HG02943 (cell line): ENCODE measurements around the gene MYBBP1A.
"Not testable (repeated sequence)": the region's sequence is repeated elsewhere in the genome, so short reads cannot be mapped to it uniquely, and the experiment has no call there.

Source experiments
- ATAC-seq: cut with Tn5 transposase; IDR thresholded peaks from one replicate; pipeline ENCODE4 v1.9.1; 2021; ENCODE audit warnings: mild to moderate bottlenecking, low read depth, moderate library complexity; ENCODE audit not compliant: unreplicated experiment

MYBBP1A gene

DNA sequence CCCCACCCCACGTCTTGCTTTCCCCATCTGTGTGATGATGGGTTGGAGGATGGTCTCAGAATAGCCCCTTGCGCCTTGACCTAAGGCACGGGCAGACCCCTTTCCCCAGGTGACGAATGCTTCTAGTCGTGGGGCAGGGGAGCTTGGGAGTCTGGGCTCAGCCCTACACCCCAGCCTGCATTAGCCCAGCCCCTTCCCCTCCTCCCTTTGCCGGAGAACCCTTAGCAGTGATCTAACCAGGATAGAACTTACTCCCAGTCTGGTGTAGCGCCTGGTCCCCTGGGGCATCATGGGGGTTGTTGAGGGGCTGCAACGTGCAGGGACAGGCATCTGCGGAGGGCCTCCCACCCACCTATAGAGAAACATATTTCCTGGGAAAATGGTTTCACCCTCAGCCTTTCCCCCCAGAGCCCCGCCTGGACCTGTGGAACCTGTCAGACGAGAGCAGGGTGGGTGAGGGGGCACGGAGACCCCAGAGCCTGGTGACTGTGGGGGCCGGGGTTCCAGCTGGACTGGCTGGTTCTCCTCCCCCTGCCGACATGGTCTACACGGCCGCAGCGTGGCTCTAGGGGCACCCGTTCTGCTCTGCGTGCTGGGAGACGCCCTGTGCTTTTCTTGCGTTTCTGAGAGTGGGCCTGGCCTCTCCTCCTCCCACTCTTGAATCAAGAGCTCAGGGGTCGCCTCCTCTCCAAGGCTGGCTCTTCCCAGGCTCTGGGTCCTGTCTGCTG lies 33.9 kb upstream of the MYBBP1A start:
- no peak for ATAC-seq

DNA sequence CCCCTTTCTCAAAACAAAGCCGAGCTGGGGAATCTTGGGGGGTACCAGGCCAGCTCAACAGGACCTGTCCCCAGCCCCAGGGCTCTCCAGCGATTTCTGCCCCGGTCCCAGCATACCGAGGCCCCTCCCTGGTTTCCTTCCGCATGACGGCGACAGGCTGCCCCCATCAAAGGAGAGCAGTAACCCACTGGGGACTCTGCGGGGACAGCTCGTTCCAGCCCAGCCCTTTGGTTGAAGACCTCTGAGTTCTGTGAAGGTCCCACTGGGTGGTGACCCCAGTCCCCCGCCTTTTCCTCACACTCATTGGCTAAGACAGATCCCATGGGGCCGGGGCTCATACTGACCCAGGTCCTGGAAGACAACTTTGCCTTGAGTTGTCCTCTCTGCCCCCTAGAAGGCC lies 33.2 kb upstream of the MYBBP1A start:
- ATAC-seq, result no peak

DNA sequence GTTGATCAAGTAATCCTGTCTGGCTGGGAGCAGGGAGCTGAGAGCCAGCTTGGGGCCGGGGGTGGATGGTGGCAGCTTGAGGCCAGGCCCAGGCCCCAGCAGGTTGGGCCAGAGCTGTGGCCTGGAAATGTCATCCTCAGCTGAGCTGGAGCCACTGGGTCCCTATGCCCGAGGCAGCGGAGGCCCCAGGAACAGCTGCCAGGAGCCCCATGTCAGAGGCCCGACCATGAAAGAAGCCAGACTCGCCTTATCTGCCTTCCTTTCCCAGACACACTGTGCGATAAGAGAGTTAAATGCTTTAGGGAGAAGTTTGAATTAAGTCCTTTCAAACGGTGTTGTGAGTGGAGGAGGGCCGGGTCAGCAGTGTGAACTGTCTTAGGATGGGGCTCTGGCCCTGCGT lies 32.6 kb upstream of the MYBBP1A start:
- no peak for ATAC-seq

DNA sequence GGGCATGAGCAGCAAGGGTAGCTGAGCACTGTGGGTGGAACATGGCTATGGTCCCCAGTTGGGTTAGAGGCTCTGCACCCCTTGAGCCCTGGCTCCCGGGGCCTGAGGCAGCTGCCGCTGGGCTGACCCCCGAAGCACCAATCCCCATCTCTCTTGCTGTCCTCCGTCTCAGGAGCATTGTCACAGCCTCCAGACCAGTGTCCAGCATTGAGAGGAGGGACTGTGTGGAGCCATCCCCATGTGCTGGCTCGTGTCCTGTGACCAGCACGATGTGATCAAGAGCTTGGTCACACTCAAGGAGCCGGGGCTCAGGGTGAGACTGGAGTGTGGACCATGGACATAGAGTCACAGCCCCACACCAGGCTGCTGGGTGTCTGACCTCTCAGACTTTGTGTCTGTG lies 32.0 kb upstream of the MYBBP1A start:
- ATAC-seq, result no peak

DNA sequence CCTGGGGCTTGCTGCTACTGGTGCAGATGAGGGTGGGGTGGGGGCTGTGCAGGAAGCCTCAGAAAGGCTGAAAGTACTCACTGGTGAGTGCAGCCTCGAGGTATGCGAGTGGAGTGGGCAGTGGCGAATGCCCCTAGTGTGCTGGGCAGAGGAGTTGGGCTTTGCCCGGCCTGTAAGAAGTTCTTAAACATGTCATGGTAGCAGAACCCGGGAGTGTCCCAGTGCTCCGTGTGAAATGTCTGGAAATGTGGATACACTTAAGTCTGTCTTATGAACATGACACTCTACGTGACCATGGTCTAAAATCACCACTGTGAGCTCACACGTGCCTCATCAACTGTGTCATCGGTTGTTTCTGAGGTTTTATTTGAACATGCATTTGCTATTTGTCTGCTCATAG lies 30.9 kb upstream of the MYBBP1A start:
- no peak for ATAC-seq

DNA sequence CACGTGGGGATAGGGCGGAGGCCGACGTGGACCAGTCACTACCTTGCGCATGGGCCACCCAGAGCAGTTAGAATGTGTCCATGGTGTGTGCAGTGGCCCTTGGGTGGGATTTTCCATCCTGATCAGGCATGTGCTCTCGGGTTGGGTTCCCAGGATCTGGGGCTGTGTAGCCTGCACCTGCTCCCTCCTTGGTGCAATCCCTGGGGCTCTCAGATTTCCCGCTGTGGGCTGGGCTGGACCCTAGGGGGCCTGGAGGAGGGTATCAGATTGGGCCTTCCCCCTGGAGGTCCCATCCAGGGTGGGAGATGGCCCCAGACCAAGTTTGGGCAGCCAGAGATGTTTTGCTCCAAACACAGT lies 30.4 kb upstream of the MYBBP1A start:
- no peak for ATAC-seq

DNA sequence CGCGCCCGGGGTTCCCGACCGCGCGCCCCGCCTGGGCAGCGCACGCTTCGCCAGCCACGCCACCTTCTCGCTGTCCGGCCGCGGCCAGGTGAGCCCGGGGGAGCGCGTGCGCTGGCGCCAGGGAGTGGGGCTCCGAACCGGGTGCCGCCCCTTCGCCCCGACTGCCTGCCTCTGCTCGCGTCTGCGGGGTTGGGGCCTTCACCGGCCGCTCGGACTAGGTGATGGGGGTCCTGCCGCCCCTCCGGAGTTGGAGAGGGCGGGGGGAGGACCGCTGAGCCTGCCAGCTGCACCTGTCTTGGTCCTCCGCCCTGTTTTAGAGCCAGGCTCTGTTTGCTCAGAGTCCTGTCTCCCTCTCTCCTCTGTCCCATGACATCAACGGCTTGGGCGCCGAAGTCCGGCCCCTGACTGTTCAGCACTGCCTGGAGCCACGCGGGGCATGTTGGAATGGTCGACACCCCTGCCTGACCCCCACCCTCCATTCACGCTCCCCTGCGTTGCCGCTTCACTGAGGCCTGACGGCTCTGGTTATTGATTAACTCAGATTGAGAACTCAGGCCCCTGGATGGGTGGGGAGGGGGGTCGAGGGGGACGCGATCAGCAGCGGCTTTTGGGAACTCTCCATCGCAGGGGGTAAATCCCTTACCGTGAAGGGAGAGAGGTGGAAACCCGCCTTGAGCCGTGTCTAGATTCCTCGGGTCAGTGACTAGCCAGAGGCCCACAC lies 29.9 kb upstream of the MYBBP1A start:
- no peak for ATAC-seq

DNA sequence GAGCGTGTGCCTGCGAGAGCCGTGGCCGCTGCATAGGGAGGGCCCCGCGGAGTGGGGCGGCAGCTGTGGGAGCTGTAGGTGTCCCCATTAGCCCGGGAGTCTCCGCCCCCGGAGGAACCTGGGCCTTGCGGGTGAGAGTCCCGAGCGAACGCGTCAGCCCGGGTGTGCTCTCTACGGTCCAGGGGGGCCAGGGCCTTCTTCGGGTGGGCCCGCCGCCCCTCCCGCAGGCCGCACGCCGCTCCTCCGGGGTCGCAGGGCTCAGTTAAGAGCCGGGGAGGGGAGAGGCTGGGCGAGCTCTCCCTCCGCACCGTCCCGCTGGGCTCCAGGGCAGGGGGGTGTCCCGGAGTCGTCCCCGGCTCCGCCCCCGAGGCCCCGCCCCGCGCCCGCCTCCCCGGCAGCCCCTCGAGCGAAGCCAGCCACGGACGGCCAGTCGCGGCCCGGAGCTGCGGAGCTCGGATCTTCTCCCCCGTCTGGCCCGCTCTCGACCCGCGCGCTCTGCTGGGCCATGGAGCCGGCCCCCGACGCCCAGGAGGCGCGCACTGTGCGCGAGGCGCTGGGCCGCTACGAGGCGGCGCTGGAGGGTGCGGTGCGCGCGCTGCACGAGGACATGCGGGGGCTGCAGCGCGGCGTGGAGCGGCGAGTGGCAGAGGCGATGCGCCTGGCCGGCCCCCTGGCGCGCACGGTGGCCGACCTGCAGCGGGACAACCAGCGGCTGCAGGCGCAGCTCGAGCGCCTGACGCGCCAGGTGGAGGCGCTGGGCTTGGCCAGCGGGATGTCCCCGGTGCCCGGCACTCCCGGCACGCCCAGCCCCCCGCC lies 29.1 kb upstream of the MYBBP1A start, which contains the start of gene SMTNL2:
Gene SMTNL2 (plus strand): TSS at position 429 of the 816 bp plus-strand sequence. CDS start 77 bp downstream, at position 506.
- ATAC-seq, result no peak

DNA sequence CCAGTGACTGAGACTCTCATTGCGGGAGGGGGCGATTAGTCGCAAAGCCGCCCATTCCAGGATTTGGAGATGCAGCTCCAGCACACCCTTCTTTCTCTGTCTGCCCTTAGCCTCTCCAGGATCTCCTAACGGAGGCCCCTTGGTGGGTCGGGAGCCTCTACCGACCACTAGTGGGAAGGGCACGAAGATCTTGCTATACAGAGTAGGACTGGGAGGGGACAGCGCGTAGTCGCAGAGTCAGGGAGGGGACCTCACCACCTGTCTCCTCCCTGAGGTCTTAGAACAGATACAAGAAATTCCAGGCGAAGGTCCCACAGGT lies 28.6 kb upstream of the MYBBP1A start:
- no peak for ATAC-seq

DNA sequence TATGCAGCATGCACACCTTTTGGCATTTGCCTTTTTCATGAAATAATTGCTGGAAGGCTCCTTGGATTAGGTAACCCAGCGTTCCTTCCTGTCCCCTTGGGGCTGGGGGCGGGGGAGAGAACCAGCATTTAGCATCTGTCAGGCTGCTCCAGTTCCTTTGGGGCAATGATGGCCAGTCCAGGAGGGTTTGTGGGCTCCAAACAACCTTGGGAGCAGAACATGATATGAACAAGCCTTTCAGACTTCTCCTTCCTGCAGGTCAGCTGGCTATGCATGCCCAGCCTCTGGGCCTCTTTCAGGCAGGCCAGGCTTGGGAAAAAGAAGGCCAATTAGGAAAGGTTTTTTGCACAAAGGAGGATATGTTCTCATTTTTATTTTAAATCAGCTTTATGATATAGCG lies 28.0 kb upstream of the MYBBP1A start:
- ATAC-seq, result no peak

DNA sequence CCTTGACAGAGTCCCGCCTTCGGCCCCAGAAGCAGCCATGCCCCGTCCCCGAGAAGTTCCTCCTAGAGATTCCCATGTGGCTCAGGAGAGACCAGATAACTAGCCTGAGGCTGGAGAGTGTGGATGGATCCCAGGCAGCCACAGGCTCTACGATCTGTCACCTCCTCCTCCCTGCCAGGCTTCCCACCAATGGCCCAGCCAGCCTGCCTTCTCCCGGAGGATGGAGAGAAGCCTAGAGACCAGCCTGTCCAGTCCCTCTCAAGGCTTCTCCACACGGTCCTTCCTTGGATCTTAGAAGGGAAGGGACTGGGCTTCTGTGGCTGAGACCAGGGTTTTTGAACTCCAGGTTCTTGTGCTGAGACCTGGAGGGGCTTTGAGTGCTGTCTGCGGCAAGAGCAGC lies 27.5 kb upstream of the MYBBP1A start:
- ATAC-seq, result no peak

DNA sequence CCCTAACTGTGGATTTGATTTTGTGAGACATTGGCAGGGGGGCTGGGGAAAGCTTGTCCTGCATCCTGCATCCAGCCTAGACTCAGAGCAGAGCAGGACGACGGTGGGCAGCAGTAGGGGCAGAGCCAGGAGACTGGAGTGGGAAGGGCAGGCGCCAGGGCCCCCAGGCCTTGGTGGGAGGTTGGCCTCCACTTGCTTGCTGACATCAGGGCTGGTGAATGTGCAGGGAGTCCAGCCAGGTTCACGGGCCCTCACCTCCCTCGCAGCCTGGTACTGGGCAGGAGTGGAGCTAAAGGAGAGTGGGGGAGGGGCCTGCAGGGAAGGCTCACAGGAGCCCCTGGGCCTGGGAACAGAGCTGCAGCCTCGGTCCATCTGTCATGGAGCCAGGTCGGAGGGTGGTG lies 26.9 kb upstream of the MYBBP1A start:
- ATAC-seq, result no peak

DNA sequence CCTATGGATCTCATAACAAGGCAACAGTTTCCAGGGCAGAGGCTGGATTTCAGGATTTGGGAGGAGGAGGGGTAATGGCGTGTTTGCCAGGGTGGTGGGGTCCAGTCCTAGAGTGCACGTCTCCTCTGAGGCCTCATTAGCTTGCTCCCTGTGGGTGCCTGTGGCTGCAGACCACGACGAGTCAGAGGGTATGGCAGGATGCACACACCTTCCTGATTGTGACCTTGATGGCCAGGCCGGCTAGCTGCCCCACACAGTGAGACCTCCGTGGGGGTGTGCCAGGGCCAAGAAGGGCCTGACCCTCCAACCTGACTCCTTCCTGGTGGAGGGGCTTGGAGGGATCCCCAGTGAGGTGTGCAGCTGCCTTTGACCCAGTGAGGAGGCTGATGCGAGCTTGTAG lies 25.1 kb upstream of the MYBBP1A start:
- no peak for ATAC-seq

DNA sequence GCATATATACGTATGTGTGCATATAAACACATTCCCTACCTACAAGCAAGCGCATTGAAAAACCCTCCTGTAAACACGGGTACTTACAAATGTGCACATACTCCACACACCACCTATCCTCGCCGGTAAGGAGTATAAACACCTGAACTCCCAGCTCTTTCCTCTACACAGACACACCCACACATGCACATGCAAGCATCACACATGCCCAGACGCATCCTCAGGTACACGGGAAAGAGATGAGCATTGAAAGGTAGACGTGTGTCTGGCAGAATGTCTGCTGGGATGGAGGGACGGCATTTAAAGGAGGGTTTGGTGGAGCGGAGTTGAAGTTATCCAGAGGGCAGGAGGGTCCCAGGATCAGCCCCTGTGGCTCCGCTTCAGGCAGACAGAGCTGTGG lies 24.5 kb upstream of the MYBBP1A start:
- ATAC-seq, result no peak

DNA sequence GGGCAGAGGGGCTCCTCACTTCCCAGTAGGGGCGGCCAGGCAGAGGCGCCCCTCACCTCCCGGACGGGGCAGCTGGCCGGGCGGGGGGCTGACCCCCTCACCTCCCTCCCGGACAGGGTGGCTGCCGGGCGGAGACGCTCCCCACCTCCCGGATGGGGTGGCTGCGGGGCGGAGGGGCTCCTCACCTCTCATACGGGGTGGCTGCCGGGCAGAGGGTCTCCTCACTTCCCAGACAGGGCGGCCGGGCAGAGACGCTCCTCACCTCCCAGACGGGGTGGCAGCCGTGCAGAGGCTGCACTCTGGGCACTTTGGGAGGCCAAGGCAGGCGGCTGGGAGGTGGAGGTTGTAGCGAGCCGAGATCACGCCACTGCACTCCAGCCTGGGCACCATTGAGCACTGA lies 23.2 kb upstream of the MYBBP1A start:
- not testable (repeated sequence) for ATAC-seq

DNA sequence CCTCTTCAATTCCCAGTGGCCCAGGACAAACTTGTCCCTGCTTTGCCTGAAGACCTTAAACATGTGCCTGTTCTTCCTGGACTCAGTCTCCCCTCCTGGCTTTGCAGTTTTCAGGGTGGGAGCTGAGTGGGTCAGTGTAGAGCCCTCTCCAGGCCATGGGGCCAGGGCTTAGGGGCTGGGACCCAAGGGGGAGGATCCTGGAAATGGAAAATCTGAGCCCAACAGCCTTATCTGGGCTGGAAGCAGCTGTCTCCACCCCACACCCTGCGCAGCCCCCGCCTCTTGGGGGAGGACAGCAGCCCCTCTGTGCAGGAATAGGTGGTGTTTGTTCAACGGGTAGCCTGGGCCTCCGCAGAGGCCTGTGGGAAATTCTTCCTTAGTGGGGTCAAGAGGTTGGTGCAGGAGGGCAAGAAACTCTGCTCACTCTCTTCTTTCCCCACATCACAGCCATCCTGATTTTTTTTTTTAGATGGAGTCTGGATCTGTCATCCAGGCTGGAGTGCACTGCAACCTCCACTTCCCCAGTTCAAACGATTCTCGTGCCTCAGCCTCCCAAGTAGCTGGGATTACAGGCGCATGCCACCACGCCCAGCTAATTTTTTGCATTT lies 22.3 kb upstream of the MYBBP1A start:
- ATAC-seq, result no peak

DNA sequence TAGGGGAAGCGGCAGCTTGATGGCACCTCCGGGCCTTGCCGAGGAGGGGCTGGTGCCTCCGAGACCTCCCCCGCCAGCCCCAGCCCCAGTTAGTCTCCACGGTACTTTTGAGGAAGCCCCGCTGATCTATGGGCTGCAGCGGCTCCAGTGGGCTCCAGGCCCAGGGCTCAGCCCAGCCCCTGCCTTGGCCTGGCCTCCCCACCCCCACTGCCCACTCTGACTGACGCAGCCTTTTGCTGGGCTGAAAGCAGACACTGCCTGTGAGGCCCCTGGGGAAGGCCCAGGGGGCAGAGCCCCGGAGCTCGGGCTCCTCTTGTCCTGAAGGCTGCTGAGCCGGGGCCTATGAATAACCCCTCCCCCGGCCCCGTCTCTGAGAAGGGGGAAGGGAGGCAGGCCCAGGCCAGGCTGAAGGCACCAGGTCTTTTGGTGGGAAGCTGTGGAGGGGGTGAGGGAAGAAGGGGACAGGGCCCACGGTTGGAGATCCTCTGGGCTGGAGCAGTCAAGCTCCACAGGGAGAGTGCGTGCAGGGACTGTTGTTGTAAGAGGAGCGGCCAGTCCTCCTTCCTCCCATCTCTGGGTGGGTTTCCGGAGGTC lies 21.6 kb upstream of the MYBBP1A start:
- no peak for ATAC-seq

DNA sequence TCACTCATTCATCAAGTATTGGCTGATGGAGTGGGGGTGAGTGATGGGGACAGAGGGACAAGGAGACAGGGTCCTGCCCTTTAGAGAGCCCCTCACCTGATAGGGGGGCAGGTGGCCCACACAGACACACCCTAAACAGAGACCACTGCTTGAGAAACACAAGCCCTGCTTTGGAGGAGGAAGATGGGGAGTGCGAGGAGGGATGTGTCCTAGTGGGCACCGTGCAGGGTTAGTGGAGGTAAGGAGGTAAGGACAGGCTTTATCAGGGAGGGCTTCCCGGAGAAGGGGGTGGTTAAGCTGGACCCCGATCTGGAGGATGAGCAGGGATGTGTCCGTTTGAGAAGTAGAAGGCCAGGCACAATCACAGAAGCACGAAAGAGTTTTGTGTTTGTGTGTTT lies 21.0 kb upstream of the MYBBP1A start:
- no peak for ATAC-seq

DNA sequence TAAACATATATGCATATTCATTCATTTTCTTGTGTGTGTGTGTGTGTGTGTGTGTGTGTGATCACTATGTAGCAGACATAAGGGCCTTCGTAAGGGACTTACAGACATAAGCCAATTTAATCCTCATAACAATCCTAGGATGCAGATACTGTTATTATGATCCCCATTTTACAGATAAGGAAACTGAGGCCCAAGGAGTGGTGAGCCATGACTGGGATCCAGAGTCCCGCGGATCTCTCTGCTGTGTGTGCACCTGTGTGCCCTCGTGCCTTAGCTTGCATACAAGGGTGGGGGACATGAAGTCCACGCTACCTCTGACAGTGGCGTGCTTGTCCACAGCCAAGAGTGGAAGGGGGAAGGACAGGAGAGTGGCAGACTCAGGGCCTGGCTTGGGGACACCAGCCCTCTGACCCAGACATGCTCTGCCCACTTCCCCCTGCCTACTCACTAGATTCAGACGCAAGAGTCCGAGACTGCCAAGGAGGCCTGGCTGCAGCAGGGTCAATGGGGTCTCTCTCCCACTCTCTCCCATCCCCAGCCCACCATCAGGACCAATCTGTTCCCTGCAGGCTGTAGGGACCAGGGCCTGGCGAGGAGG lies 19.4 kb upstream of the MYBBP1A start:
- ATAC-seq, result no peak

DNA sequence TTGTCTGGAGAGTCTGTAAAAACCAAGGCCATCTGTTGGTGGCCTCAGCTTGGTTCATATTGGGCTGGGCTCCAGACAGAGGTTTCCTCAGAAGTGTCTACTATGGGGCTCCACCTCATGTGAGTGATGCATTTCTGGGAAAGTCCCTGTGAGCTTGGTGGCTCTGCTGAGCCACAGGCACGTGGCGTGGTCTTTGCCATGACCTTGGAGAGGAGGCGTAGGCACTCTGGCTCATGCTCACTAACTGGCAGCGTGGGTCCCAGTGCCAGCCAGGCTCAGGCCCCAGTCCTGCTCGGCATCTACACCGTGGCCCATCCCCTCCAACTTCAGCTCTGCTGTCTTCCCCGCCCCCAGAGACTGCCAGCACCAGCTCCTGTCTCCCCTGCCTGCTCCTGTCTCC lies 18.5 kb upstream of the MYBBP1A start:
- no peak for ATAC-seq
